ENCODE results near the gene CCDC86.

DNA sequence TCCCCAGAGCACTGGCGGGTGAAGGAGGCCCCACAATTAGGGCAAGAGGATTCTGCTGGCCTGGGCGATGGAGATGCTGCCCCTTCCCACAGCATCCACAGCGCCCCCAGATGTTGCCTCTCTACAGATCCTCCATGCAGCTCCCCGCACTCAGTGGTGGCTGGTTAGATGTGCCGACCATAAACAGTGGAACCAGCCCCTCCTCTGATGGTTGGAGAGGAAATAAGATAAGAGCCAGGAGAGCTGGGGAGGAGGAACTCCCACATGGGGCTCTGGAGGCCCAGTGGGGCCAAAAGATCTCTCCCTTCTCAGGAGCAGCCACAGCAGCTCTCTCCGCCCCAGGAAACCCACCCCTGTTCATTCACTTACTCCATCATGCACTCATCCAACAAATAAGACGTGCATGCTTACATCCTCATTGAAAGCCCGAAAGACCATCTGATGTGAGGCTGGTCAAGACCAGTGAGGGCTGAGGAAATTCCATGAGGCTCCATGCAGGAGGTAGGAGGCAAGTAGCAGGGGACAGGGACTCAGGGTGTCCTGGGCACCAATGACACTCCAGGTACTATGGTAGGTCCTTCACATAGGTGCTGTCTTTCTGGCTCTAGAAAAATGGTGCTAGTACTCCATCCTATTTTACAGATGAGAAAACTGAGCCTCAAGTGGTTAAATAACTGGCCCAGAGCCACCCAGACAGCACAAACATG lies 12.4 kb downstream of the CCDC86 start:
- TF ChIP-seq, protein P1, sequence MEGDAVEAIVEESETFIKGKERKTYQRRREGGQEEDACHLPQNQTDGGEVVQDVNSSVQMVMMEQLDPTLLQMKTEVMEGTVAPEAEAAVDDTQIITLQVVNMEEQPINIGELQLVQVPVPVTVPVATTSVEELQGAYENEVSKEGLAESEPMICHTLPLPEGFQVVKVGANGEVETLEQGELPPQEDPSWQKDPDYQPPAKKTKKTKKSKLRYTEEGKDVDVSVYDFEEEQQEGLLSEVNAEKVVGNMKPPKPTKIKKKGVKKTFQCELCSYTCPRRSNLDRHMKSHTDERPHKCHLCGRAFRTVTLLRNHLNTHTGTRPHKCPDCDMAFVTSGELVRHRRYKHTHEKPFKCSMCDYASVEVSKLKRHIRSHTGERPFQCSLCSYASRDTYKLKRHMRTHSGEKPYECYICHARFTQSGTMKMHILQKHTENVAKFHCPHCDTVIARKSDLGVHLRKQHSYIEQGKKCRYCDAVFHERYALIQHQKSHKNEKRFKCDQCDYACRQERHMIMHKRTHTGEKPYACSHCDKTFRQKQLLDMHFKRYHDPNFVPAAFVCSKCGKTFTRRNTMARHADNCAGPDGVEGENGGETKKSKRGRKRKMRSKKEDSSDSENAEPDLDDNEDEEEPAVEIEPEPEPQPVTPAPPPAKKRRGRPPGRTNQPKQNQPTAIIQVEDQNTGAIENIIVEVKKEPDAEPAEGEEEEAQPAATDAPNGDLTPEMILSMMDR (IDR thresholded peaks at IDR 0.05): no peak
- TF ChIP-seq HOXB5 (CRISPR knock-in tag; IDR thresholded peaks at IDR 0.05): no peak
- no peak for TF ChIP-seq EP300 (IDR thresholded peaks at IDR 0.05)
- TF ChIP-seq, protein P2, sequence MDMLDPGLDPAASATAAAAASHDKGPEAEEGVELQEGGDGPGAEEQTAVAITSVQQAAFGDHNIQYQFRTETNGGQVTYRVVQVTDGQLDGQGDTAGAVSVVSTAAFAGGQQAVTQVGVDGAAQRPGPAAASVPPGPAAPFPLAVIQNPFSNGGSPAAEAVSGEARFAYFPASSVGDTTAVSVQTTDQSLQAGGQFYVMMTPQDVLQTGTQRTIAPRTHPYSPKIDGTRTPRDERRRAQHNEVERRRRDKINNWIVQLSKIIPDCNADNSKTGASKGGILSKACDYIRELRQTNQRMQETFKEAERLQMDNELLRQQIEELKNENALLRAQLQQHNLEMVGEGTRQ (IDR thresholded peaks at IDR 0.05): no peak
- no peak for TF ChIP-seq JUN (IDR thresholded peaks at IDR 0.05)
- TF ChIP-seq, protein P3, sequence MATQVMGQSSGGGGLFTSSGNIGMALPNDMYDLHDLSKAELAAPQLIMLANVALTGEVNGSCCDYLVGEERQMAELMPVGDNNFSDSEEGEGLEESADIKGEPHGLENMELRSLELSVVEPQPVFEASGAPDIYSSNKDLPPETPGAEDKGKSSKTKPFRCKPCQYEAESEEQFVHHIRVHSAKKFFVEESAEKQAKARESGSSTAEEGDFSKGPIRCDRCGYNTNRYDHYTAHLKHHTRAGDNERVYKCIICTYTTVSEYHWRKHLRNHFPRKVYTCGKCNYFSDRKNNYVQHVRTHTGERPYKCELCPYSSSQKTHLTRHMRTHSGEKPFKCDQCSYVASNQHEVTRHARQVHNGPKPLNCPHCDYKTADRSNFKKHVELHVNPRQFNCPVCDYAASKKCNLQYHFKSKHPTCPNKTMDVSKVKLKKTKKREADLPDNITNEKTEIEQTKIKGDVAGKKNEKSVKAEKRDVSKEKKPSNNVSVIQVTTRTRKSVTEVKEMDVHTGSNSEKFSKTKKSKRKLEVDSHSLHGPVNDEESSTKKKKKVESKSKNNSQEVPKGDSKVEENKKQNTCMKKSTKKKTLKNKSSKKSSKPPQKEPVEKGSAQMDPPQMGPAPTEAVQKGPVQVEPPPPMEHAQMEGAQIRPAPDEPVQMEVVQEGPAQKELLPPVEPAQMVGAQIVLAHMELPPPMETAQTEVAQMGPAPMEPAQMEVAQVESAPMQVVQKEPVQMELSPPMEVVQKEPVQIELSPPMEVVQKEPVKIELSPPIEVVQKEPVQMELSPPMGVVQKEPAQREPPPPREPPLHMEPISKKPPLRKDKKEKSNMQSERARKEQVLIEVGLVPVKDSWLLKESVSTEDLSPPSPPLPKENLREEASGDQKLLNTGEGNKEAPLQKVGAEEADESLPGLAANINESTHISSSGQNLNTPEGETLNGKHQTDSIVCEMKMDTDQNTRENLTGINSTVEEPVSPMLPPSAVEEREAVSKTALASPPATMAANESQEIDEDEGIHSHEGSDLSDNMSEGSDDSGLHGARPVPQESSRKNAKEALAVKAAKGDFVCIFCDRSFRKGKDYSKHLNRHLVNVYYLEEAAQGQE (IDR thresholded peaks at IDR 0.05): no peak
- no peak for TF ChIP-seq CEBPB (IDR thresholded peaks at IDR 0.05)
- TF ChIP-seq, protein P4, sequence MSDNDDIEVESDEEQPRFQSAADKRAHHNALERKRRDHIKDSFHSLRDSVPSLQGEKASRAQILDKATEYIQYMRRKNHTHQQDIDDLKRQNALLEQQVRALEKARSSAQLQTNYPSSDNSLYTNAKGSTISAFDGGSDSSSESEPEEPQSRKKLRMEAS (IDR thresholded peaks at IDR 0.05): no peak
- TF ChIP-seq HDAC2 (IDR thresholded peaks at IDR 0.05): no peak
- TF ChIP-seq NR3C1 (IDR thresholded peaks at IDR 0.05): no peak
- no peak for TF ChIP-seq BHLHE40 (IDR thresholded peaks at IDR 0.05; ENCODE audit: low read depth, low read length)
